KMS-11 (cell line): ENCODE measurements around the gene PDZD2.

Experiments used
- H2AFZ ChIP-seq: fragments of 200-600 bp; sonication (generic); 2 replicates; pipeline ENCODE4 v1.6.1; 2016; ENCODE audit warnings: antibody characterized with exemption, mixed run types, low read depth
- H3K27ac ChIP-seq: fragments of 200-600 bp; sonication (generic); 2 replicates; pipeline ENCODE4 v1.6.1; 2016; ENCODE audit warnings: mild to moderate bottlenecking, mixed run types
- H3K27me3 ChIP-seq: fragments of 200-600 bp; sonication (generic); 2 replicates; pipeline ENCODE4 v1.6.1; 2017; ENCODE audit warnings: mild to moderate bottlenecking, low read depth, mixed run types, moderate library complexity; ENCODE audit not compliant: insufficient read depth
- H3K36me3 ChIP-seq: fragments of 200-600 bp; sonication (generic); 2 replicates; pipeline ENCODE4 v1.6.1; 2017; ENCODE audit warnings: mild to moderate bottlenecking, mixed run types; ENCODE audit not compliant: insufficient read depth
- H3K4me1 ChIP-seq: fragments of 200-600 bp; sonication (generic); 2 replicates; pipeline ENCODE4 v1.6.1; 2016; ENCODE audit warnings: mild to moderate bottlenecking, low read depth, mixed run types; ENCODE audit not compliant: poor library complexity, severe bottlenecking
- H3K4me2 ChIP-seq: fragments of 200-600 bp; sonication (generic); 2 replicates; pipeline ENCODE4 v1.7.0; 2016; ENCODE audit warnings: mild to moderate bottlenecking, mixed run types
- H3K4me3 ChIP-seq: fragments of 200-600 bp; sonication (generic); IDR thresholded peaks from 2 replicates; pipeline ENCODE4 v1.6.1; 2017; ENCODE audit warnings: low read depth, low read length, mixed read lengths; ENCODE audit not compliant: insufficient read depth
- H3K79me2 ChIP-seq: fragments of 200-600 bp; sonication (generic); 2 replicates; pipeline ENCODE4 v1.6.1; 2016; ENCODE audit warnings: low read depth, mixed run types; ENCODE audit not compliant: insufficient read depth
- H3K9ac ChIP-seq: fragments of 200-600 bp; sonication (generic); 2 replicates; pipeline ENCODE4 v1.6.1; 2016; ENCODE audit warnings: mild to moderate bottlenecking, mixed run types
- H4K20me1 ChIP-seq: fragments of 200-600 bp; sonication (generic); 2 replicates; pipeline ENCODE4 v1.6.1; 2016; ENCODE audit warnings: mild to moderate bottlenecking, mixed run types; ENCODE audit not compliant: insufficient read depth
- TF ChIP-seq, protein P1 (sequence below): fragments of 200-600 bp; sonication (generic); conservative IDR thresholded peaks from 2 replicates; pipeline ENCODE4 v1.6.1; 2017; ENCODE audit warnings: low read depth, mild to moderate bottlenecking, antibody characterized with exemption, low read length, moderate library complexity, mixed read lengths

Gene PDZD2

DNA sequence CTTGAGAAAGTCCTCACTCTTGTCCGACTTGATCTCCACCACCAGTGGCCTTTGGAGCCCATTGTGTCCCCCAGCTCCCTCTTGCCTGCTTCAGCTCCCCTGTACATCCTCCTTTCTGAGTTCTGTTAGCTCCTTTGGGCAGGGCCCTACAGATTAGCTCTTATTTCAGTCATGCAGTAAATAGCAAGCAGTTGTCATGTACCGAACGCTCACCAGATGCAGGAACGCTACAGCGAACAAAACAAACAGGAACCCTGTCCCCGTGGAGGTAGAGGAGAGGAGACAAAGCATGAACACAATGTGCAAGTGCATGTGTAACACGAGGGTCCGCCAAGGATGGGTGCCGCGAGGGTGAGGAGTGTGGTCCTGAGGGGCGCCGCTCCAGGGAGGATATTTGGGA is 111.3 kb downstream of the PDZD2 start:
- no peaks in the 10 kb centered on the region for H4K20me1 ChIP-seq
- no peaks in the 10 kb centered on the region for H3K36me3 ChIP-seq
- TF ChIP-seq, protein P1, sequence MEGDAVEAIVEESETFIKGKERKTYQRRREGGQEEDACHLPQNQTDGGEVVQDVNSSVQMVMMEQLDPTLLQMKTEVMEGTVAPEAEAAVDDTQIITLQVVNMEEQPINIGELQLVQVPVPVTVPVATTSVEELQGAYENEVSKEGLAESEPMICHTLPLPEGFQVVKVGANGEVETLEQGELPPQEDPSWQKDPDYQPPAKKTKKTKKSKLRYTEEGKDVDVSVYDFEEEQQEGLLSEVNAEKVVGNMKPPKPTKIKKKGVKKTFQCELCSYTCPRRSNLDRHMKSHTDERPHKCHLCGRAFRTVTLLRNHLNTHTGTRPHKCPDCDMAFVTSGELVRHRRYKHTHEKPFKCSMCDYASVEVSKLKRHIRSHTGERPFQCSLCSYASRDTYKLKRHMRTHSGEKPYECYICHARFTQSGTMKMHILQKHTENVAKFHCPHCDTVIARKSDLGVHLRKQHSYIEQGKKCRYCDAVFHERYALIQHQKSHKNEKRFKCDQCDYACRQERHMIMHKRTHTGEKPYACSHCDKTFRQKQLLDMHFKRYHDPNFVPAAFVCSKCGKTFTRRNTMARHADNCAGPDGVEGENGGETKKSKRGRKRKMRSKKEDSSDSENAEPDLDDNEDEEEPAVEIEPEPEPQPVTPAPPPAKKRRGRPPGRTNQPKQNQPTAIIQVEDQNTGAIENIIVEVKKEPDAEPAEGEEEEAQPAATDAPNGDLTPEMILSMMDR: no peak
- H3K27me3 ChIP-seq: no peaks in the 10 kb centered on the region
- no peak overlapping the region for H3K9ac ChIP-seq
- H2AFZ ChIP-seq: no peak overlapping the region
- H3K4me2 ChIP-seq: no peak overlapping the region
- H3K4me3 ChIP-seq: no peak overlapping the region
- H3K4me1 ChIP-seq: no peaks in the 10 kb centered on the region
- no peak overlapping the region for H3K27ac ChIP-seq
- H3K79me2 ChIP-seq: no peaks in the 10 kb centered on the region

DNA sequence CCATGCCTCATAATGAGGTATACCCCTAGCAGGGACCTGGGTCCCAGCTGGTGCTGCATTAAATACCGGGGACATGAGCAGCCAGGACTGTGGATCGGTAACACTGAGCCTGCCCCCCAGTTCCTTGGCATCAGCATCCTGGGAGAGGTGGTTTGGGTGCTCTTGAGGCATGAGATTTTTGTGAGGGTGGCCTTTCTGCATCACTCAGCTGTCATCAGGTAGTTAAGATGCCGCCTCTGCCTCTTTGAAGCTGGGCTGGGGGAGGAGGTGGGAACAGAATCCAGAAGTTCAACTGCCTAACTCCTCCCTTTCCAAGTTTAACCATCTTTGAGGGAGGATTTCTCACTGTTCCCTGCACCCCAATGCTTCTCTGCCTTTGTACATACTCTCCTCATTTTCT is 112.7 kb downstream of the PDZD2 start:
- Histone ChIP-seq H3K27ac (no peak overlapping the region), H3K79me2 (no peaks in the 10 kb centered on the region), H2AFZ (no peak overlapping the region), H3K4me3 (no peak overlapping the region), H3K27me3 (no peaks in the 10 kb centered on the region), H3K4me2 (no peak overlapping the region), H3K36me3 (no peaks in the 10 kb centered on the region), H3K9ac (no peak overlapping the region), H4K20me1 (no peaks in the 10 kb centered on the region), H3K4me1 (no peaks in the 10 kb centered on the region)
- TF ChIP-seq, protein P1: no peak

DNA sequence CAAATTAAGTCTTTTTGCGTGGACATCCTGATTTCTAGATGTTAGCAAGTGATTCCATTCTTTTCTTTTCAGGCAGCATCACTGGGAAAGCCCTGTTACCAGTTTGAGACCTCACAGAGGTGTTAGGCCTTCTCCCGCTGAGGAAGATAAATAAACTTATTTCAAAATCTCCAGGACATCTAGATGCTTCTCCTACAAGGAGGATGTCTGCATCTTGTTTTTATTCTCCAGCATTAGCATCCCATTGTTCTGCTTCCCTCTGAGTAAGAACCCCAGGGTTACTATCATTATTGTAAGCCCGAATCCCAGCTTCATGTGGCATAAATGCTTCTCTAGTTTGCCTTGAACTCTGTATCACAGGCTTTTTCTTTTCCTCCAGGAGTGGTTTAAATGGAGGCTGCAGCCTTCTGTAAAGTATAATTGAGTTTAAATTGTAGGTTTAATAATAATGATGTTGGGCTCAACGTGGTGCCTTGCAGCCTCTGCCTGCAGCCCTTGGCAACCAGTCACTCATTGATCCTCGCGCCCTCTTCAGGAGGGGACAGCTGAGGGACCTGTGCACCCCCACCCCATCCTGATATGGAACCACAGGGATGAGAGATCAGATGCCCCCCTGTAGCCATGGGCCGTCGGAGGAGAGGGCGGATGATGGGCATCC is 114.9 kb downstream of the PDZD2 start:
- TF ChIP-seq, protein P1: no peak
- Histone ChIP-seq H2AFZ (no peak overlapping the region), H3K4me2 (no peak overlapping the region), H3K4me1 (no peaks in the 10 kb centered on the region), H3K9ac (no peak overlapping the region), H4K20me1 (no peaks in the 10 kb centered on the region), H3K79me2 (no peaks in the 10 kb centered on the region), H3K4me3 (no peak overlapping the region), H3K27me3 (no peaks in the 10 kb centered on the region), H3K27ac (no peak overlapping the region), H3K36me3 (no peaks in the 10 kb centered on the region)

DNA sequence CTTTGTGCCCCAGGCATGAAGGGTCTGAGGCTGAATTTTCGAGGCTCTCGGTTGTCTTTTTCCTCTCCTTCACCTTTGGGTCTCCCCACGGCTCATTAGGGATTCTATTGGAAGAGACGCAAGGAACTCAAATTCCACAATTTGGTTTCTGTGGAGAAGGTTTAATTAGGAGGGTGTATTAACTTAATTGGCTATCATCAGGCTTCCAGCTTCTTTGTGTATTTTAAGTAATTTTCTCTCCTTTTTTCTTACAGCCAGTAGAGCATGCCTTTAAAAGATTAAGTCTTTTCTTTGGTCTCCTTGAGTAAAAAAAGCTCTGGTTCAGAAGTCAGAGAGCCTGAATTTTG is 115.4 kb downstream of the PDZD2 start:
- no peak overlapping the region for H3K4me2 ChIP-seq

More for the DNA sequence above, 115.4 kb downstream of the PDZD2 start:
- Histone ChIP-seq H2AFZ (no peak overlapping the region), H4K20me1 (no peaks in the 10 kb centered on the region), H3K27me3 (no peaks in the 10 kb centered on the region), H3K4me1 (no peaks in the 10 kb centered on the region), H3K4me3 (no peak overlapping the region), H3K27ac (no peak overlapping the region), H3K9ac (no peak overlapping the region), H3K79me2 (no peaks in the 10 kb centered on the region), H3K36me3 (no peaks in the 10 kb centered on the region)
- TF ChIP-seq, protein P1: no peak
